Loucy (cell line): Measurements from ENCODE around the gene PACSIN2.

Experiments used
- H2AFZ ChIP-seq: fragments of 200-600 bp; sonication (generic); 2 replicates; pipeline ENCODE4 v1.6.0; 2016; ENCODE audit warnings: antibody characterized with exemption, mild to moderate bottlenecking, low read length, moderate library complexity
- H3F3A ChIP-seq: fragments of 200-600 bp; 2 replicates; pipeline ENCODE4 v1.6.0; 2016; ENCODE audit warnings: antibody characterized with exemption, low read depth, mild to moderate bottlenecking
- H3K27me3 ChIP-seq: fragments of 200-600 bp; sonication (generic); 2 replicates; pipeline ENCODE4 v1.6.1; 2014; ENCODE audit warnings: low read length, mild to moderate bottlenecking; ENCODE audit not compliant: insufficient read depth, poor library complexity, severe bottlenecking
- H3K36me3 ChIP-seq: fragments of 200-600 bp; sonication (generic); 2 replicates; pipeline ENCODE4 v1.6.1; 2016; ENCODE audit warnings: low read length; ENCODE audit not compliant: insufficient read depth
- H3K4me1 ChIP-seq: fragments of 200-600 bp; sonication (generic); 2 replicates; pipeline ENCODE4 v1.5.1; 2014; ENCODE audit warnings: low read length, mild to moderate bottlenecking; ENCODE audit not compliant: insufficient read depth, poor library complexity, severe bottlenecking
- H3K4me2 ChIP-seq: fragments of 200-600 bp; sonication (generic); 2 replicates; pipeline ENCODE4 v1.6.0; 2014; ENCODE audit warnings: antibody characterized with exemption, low read length, low read depth, mild to moderate bottlenecking; ENCODE audit not compliant: poor library complexity, severe bottlenecking
- H3K4me3 ChIP-seq: fragments of 200-600 bp; sonication (generic); 2 replicates; pipeline ENCODE4 v1.5.1; 2014; ENCODE audit warnings: low read length, mild to moderate bottlenecking, mixed read lengths; ENCODE audit not compliant: poor library complexity, severe bottlenecking
- H3K79me2 ChIP-seq: fragments of 200-600 bp; sonication (generic); 2 replicates; pipeline ENCODE4 v1.6.1; 2014; ENCODE audit warnings: low read length; ENCODE audit not compliant: insufficient read depth
- H3K9ac ChIP-seq: fragments of 200-600 bp; sonication (generic); 2 replicates; pipeline ENCODE4 v1.6.0; 2014; ENCODE audit warnings: mild to moderate bottlenecking, low read depth, low read length, moderate library complexity; ENCODE audit not compliant: poor library complexity, severe bottlenecking
- H3K9me2 ChIP-seq: fragments of 200-600 bp; sonication (generic); replicated peaks from 2 replicates; pipeline ENCODE4 v1.6.1; 2016; ENCODE audit warnings: low read depth, low read length, mixed read lengths
- H3K9me3 ChIP-seq: fragments of 200-600 bp; sonication (generic); 2 replicates; pipeline ENCODE4 v1.6.1; 2014; ENCODE audit warnings: mild to moderate bottlenecking, antibody characterized with exemption, low read length, low read depth; ENCODE audit not compliant: insufficient read depth
- H4K20me1 ChIP-seq: fragments of 200-600 bp; sonication (generic); 2 replicates; pipeline ENCODE4 v1.6.0; 2014; ENCODE audit warnings: antibody characterized with exemption, low read length, mild to moderate bottlenecking; ENCODE audit not compliant: insufficient read depth, poor library complexity, severe bottlenecking
- CTCF ChIP-seq: fragments of 200-600 bp; sonication (generic); conservative IDR thresholded peaks from 2 replicates; pipeline ENCODE4 v1.5.1; 2014; ENCODE audit warnings: mild to moderate bottlenecking, antibody characterized with exemption, low read length
- EZH2phosphoT487 ChIP-seq: fragments of 200-600 bp; IDR thresholded peaks from 2 replicates; pipeline ENCODE4 v1.6.1; 2018; ENCODE audit warnings: antibody characterized with exemption, mild to moderate bottlenecking, moderate library complexity, borderline replicate concordance

PACSIN2 gene

GRCh38 chr22:42910221-42910942, 104.6 kb downstream of the PACSIN2 start:
- Histone ChIP-seq H3K9me2 (no peaks in the 10 kb centered on the region), H3K9ac (no peak overlapping the region), H3F3A (no peaks in the 10 kb centered on the region), H3K4me1 (no peaks in the 10 kb centered on the region), H3K79me2 (peaks cover 42% of the 10 kb centered on the region), H4K20me1 (peaks cover 4% of the 10 kb centered on the region), H3K4me2 (no peak overlapping the region), H3K27me3 (no peaks in the 10 kb centered on the region), H3K9me3 (no peaks in the 10 kb centered on the region), H3K36me3 (peaks cover 46% of the 10 kb centered on the region; the same call in 1 of the 2 replicates), H2AFZ (no peak overlapping the region), H3K4me3 (no peak overlapping the region)
- TF ChIP-seq EZH2phosphoT487: no peak
- no peak for TF ChIP-seq CTCF

- no peak overlapping the region for H3K4me3 ChIP-seq
- no peaks in the 10 kb centered on the region for H3F3A ChIP-seq
- H4K20me1 ChIP-seq: peaks cover 4% of the 10 kb centered on the region
- TF ChIP-seq EZH2phosphoT487: no peak
- no peak for TF ChIP-seq CTCF
- H3K9ac ChIP-seq: no peak overlapping the region
- peaks cover 35% of the 10 kb centered on the region for H3K79me2 ChIP-seq
- no peak overlapping the region for H2AFZ ChIP-seq
- no peak overlapping the region for H3K4me2 ChIP-seq
- no peaks in the 10 kb centered on the region for H3K9me3 ChIP-seq
- peaks cover 46% of the 10 kb centered on the region; the same call in 1 of the 2 replicates for H3K36me3 ChIP-seq
- no peaks in the 10 kb centered on the region for H3K27me3 ChIP-seq
- no peaks in the 10 kb centered on the region for H3K9me2 ChIP-seq
- H3K4me1 ChIP-seq: no peaks in the 10 kb centered on the region
Measured at GRCh38 chr22:42909363-42910058, 105.4 kb downstream of the PACSIN2 start.

- Histone ChIP-seq H3K79me2 (peaks cover 24% of the 10 kb centered on the region; the same call in 1 of the 2 replicates), H3K27me3 (no peaks in the 10 kb centered on the region), H3K9ac (no peak overlapping the region), H3K4me1 (no peaks in the 10 kb centered on the region), H3F3A (no peaks in the 10 kb centered on the region), H2AFZ (no peak overlapping the region), H3K36me3 (peaks cover 46% of the 10 kb centered on the region; the same call in 1 of the 2 replicates), H3K9me3 (no peaks in the 10 kb centered on the region), H3K9me2 (no peaks in the 10 kb centered on the region), H3K4me3 (no peak overlapping the region), H4K20me1 (no peaks in the 10 kb centered on the region), H3K4me2 (no peak overlapping the region)
- no peak for TF ChIP-seq CTCF
- TF ChIP-seq EZH2phosphoT487: no peak
Measured at GRCh38 chr22:42908374-42908746, 106.6 kb downstream of the PACSIN2 start.
